ENCODE data around the gene TRIO.
A peak's percentile ranks its signal among the peaks of the same experiment; 100 is the strongest.

The TRIO gene

DNA sequence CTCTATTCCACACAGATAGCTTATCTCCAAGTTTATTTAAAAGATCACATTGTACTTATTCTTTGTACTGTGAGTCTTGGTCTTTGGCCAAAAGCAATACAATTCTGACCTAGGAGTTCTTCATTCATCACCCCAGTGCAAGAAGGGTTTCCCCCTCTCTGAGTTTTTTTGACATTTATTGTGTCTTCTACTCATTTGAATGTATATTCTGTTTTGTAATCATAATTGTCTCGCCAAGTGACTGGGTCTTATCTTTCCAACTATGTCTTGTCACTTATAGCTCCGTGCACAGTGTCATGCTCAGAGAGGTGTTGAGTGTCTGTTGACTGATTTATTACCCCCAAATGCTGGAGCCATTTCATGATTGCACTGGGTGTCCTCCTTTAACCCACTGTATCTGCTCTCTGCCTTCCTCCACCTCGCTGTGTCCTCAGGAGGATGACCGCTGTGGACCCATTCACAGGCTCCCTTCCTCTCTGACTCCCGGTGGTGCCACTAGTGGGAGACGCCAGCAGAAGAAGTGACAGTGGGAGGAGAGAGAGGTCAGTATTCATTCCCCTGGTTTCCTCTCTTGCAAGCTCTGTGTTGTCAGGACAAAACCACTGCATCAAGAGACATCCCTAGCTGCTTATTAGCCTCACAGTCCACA lies 11.2 kb upstream of the TRIO start:
- H3K4me3 ChIP-seq (ENCODE audit: low read depth, low read length), result no peak overlapping the region
- TF ChIP-seq, protein P1, sequence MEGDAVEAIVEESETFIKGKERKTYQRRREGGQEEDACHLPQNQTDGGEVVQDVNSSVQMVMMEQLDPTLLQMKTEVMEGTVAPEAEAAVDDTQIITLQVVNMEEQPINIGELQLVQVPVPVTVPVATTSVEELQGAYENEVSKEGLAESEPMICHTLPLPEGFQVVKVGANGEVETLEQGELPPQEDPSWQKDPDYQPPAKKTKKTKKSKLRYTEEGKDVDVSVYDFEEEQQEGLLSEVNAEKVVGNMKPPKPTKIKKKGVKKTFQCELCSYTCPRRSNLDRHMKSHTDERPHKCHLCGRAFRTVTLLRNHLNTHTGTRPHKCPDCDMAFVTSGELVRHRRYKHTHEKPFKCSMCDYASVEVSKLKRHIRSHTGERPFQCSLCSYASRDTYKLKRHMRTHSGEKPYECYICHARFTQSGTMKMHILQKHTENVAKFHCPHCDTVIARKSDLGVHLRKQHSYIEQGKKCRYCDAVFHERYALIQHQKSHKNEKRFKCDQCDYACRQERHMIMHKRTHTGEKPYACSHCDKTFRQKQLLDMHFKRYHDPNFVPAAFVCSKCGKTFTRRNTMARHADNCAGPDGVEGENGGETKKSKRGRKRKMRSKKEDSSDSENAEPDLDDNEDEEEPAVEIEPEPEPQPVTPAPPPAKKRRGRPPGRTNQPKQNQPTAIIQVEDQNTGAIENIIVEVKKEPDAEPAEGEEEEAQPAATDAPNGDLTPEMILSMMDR (IDR thresholded peaks at IDR 0.05; ENCODE audit: control insufficient read depth, extremely low read depth, insufficient read depth), result no peak
- peak; percentile 73 for DNase-seq (ENCODE audit: low read depth)

DNA sequence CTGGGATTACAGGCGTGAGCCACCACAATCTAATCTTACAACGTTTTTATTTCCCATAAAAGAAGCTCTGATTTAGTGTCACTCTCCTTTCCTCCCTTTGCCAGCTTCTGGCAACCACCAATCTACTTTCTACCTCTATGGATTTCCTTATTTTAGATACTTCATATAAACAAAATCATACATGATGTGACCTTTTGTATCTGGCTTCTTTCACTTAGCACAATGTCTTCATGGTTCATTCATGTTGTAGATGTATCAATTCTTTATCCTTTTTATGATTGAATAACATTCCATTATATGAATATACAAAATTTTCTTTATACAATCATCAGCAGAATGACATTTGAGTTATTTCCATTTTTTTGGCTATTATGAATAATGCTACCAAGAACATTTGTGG lies 9.7 kb upstream of the TRIO start:
- TF ChIP-seq, protein P1 (IDR thresholded peaks at IDR 0.05; ENCODE audit: control insufficient read depth, extremely low read depth, insufficient read depth), result no peak
- no peak for DNase-seq (ENCODE audit: low read depth)
- H3K4me3 ChIP-seq (ENCODE audit: low read depth, low read length), result no peak overlapping the region

DNA sequence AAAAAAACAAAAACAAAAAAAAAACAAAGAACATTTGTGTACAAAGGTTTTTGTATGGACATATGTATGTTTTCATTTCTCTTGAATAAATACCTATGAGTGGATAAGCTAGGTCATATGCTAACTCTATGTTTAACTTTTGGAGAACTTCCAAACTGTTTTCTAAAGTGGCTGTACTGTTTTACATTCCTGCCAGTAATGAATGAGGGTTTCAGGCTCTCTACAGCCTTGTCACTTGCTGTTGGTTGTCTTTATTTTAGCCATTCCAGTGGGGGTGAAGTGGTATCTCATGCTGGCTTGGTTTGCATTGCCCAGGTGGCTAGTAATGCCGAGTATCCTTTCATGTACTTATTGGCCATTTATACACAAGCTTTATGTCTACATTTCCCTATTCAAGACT lies 9.1 kb upstream of the TRIO start:
- DNase-seq (ENCODE audit: low read depth), result no peak
- TF ChIP-seq, protein P1 (IDR thresholded peaks at IDR 0.05; ENCODE audit: control insufficient read depth, extremely low read depth, insufficient read depth), result no peak
- H3K4me3 ChIP-seq (ENCODE audit: low read depth, low read length), result no peak overlapping the region

DNA sequence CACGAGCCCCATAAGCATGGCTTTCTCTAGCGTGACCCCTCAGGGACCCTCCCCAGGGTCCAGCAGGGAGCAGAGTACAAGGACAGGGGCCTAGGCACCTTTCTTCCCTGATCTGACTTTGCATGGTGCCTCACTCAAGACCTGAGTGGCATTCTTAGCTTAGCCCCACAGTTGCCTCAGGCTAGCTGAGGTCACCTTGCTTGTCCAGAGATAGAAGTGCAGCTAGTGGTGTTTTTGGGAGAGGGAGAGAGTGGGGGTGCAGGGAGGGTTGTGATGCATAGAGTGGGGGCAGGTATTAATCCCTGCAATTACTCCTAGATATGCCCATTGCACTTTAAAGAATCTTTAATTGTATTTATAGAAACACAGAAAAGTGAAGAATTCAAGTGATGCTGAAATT lies 8.4 kb upstream of the TRIO start:
- no peak for DNase-seq (ENCODE audit: low read depth)

DNA sequence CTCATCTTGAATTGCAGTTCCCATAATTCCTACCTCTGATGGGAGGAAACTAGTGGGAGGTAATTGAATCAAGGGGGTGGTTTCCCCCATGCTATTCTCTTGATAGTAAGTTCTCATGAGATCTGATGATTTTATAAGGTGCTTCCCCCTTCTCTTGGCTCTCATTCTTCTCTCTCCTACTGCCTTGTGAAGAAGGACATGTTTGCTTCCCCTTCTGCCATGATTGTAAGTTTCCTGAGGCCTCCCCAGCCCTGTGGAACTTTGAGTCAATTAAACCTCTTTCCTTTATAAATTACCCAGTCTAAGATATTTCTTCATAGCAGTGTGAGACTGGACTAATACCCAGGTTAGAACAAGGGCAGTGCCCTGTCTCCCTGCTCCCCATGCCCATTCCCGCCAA lies 7.5 kb upstream of the TRIO start:
- TF ChIP-seq, protein P1 (IDR thresholded peaks at IDR 0.05; ENCODE audit: control insufficient read depth, extremely low read depth, insufficient read depth), result no peak
- no peak for DNase-seq (ENCODE audit: low read depth)
- H3K4me3 ChIP-seq (ENCODE audit: low read depth, low read length), result no peak overlapping the region

More for the DNA sequence above, 8.4 kb upstream of the TRIO start:
- TF ChIP-seq, protein P1 (IDR thresholded peaks at IDR 0.05; ENCODE audit: control insufficient read depth, extremely low read depth, insufficient read depth), result no peak
- no peak overlapping the region for H3K4me3 ChIP-seq (ENCODE audit: low read depth, low read length)

DNA sequence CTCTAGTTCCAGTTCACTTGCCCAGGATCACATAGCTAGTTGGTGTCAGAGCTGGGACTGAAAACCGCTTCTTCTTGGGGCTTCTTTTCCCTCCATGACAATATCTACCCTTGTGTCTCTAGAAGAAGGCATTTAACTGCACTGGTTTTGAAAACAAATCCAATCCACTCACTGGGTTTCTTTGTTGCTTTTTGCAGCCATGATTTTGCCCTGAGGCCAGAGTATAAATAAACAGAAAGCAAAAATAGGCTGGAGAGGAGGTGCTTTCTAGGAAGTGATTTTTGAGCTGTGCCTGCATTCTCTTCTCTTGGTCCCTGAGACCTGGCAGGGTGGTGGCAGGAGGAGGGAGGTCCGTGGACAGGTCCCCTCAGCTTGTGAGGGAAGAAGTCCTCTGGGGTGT lies 6.9 kb upstream of the TRIO start:
- DNase-seq (ENCODE audit: low read depth), result no peak

More for the DNA sequence above, 6.9 kb upstream of the TRIO start:
- TF ChIP-seq, protein P1 (IDR thresholded peaks at IDR 0.05; ENCODE audit: control insufficient read depth, extremely low read depth, insufficient read depth), result no peak
- H3K4me3 ChIP-seq (ENCODE audit: low read depth, low read length), result no peak overlapping the region
